PC-9 (cell line): ENCODE measurements around the gene CDH11. TPM values are rescaled to one million over a fixed set of nuclear protein-coding genes. Genes with fewer than 3 reads are reported as not detected.

Experiments
- BruUV-seq: library from RNA; stranded (reverse); fragments of 400-500 nt; replicated peaks from 2 replicates; lab custom pipeline; 2021; lab: Mats Ljungman, UMichigan
- CTCF ChIA-PET: fragments of 300-600 bp; sonication (Branson Sonifier 250); formaldehyde crosslinking; loops from one replicate; lab custom pipeline; 2022; ENCODE audit warnings: antibody characterized with exemption; lab: Charles Lee
- POLR2A ChIA-PET: fragments of 300-600 bp; sonication (Branson Sonifier 250); formaldehyde crosslinking; loops from one replicate; lab custom pipeline; 2022; ENCODE audit warnings: antibody characterized with exemption; ENCODE audit not compliant: unreplicated experiment; lab: Charles Lee
- DNase-seq, 2 experiments: peaks; one replicate each; pipeline versions ENCODE4 v3.0.0 to v3.0.0-alpha.2; 2015 to 2022; ENCODE audit warnings: mixed read lengths in 1 of 2
- H2AFZ ChIP-seq: fragments of 200-600 bp; sonication (generic); 2 replicates; pipeline ENCODE4 v1.8.1; 2017; ENCODE audit warnings: antibody characterized with exemption
- H3F3A ChIP-seq: fragments of 200-600 bp; sonication (generic); 2 replicates; pipeline ENCODE4 v1.8.1; 2017; ENCODE audit warnings: antibody characterized with exemption, mild to moderate bottlenecking, low read depth; ENCODE audit not compliant: insufficient read depth
- H3K27ac ChIP-seq: fragments of 200-600 bp; sonication (generic); 2 replicates; pipeline ENCODE4 v1.6.1; 2016; ENCODE audit warnings: mixed run types
- H3K27me3 ChIP-seq: fragments of 200-600 bp; sonication (generic); 2 replicates; pipeline ENCODE4 v1.6.1; 2016; ENCODE audit warnings: low read depth, mixed run types; ENCODE audit not compliant: insufficient read depth
- H3K36me3 ChIP-seq: fragments of 200-600 bp; sonication (generic); 2 replicates; pipeline ENCODE4 v1.6.1; 2016; ENCODE audit warnings: low read depth, mixed run types
- H3K4me1 ChIP-seq: fragments of 200-600 bp; sonication (generic); replicated peaks from 2 replicates; pipeline ENCODE4 v1.6.1; 2016; ENCODE audit warnings: mixed run types; ENCODE audit not compliant: insufficient read depth
- H3K4me2 ChIP-seq: fragments of 200-600 bp; sonication (generic); 2 replicates; pipeline ENCODE4 v1.6.1; 2017; ENCODE audit warnings: mixed run types
- H3K4me3 ChIP-seq: fragments of 200-600 bp; sonication (generic); 2 replicates; pipeline ENCODE4 v1.6.1; 2016; ENCODE audit warnings: mixed run types
- H3K79me2 ChIP-seq: fragments of 200-600 bp; sonication (generic); 2 replicates; pipeline ENCODE4 v1.6.1; 2017; ENCODE audit warnings: low read depth, mixed run types
- H3K9me2 ChIP-seq: fragments of 200-600 bp; sonication (generic); 2 replicates; pipeline ENCODE4 v1.8.1; 2017; ENCODE audit warnings: mild to moderate bottlenecking; ENCODE audit not compliant: insufficient read depth
- H3K9me3 ChIP-seq: fragments of 200-600 bp; sonication (generic); 2 replicates; pipeline ENCODE4 v1.8.1; 2016; ENCODE audit warnings: low read depth; ENCODE audit not compliant: insufficient read depth
- H4K20me1 ChIP-seq: fragments of 200-600 bp; sonication (generic); 2 replicates; pipeline ENCODE4 v1.8.1; 2017; ENCODE audit not compliant: insufficient read depth
- EZH2 ChIP-seq: fragments of 200-600 bp; sonication (generic); IDR thresholded peaks from 2 replicates; pipeline ENCODE4 v1.8.0; 2017; ENCODE audit warnings: antibody characterized with exemption, low read depth
- intact Hi-C: fragments of 100-400 bp; cut with micrococcal nuclease; formaldehyde crosslinking; loops from one replicate; pipeline ENCODE4 v1.10.0; 2022; ENCODE audit not compliant: unreplicated experiment
- total RNA-seq: library from RNA; stranded (reverse); gene quantifications from 2 replicates; pipeline ENCODE4 v1.2.3, GENCODE V29; 2021
- TF ChIP-seq, protein P1 (sequence below): fragments of 200-600 bp; sonication (generic); conservative IDR thresholded peaks from 2 replicates; pipeline ENCODE4 v1.6.1; 2017; ENCODE audit warnings: mixed run types, antibody characterized with exemption, mild to moderate bottlenecking, moderate library complexity

CDH11 gene
- total RNA-seq, 1 experiment from 2014 or later = not detected

DNA sequence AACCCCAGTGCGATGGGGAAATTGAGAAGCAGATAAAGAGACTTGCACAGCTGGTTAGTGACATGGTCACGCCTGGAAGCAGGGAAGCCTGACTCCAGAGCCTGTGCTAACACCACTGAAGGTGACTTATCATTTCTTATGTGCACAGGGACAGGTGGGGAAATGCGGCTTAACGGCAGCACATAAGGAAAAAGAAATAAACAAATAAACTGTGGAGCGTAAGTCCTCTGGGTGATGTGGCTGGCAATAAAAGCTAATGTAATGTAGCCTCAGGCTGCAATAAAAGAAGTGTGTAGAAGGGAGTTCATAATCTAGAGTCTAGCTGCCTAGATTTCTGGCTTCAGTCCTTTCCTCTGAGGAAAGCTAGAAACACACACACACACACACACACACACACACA, 10.6 kb downstream of the CDH11 start:
- Histone ChIP-seq H4K20me1 (no peaks in the 10 kb centered on the region), H3K4me1 (no peaks in the 10 kb centered on the region), H3K79me2 (no peaks in the 10 kb centered on the region), H3K27me3 (0 out of 2 replicates have a peak, but pooled peaks cover 5% of the 10 kb centered on the region), H3K36me3 (no peaks in the 10 kb centered on the region), H3K9me2 (no peaks in the 10 kb centered on the region), H3K4me2 (no peak overlapping the region), H3K9me3 (no peaks in the 10 kb centered on the region), H2AFZ (no peak overlapping the region), H3F3A (no peaks in the 10 kb centered on the region), H3K4me3 (no peak overlapping the region), H3K27ac (no peak overlapping the region)
- intact Hi-C loops = no loop called here
- POLR2A ChIA-PET = interaction anchor here (0.6 kb wide), 1 partner anchor 14 kb away, joined by 6 read pairs; no protein-coding TSS in a partner anchor
- no peak for DNase-seq
- CTCF ChIA-PET = no interaction called here
- TF ChIP-seq, protein P1, sequence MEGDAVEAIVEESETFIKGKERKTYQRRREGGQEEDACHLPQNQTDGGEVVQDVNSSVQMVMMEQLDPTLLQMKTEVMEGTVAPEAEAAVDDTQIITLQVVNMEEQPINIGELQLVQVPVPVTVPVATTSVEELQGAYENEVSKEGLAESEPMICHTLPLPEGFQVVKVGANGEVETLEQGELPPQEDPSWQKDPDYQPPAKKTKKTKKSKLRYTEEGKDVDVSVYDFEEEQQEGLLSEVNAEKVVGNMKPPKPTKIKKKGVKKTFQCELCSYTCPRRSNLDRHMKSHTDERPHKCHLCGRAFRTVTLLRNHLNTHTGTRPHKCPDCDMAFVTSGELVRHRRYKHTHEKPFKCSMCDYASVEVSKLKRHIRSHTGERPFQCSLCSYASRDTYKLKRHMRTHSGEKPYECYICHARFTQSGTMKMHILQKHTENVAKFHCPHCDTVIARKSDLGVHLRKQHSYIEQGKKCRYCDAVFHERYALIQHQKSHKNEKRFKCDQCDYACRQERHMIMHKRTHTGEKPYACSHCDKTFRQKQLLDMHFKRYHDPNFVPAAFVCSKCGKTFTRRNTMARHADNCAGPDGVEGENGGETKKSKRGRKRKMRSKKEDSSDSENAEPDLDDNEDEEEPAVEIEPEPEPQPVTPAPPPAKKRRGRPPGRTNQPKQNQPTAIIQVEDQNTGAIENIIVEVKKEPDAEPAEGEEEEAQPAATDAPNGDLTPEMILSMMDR = no peak
- TF ChIP-seq EZH2 = no peak
- BruUV-seq = no TSS peak

GRCh38 chr16:65106757-65107156, 15.1 kb downstream of the CDH11 start:
- TF ChIP-seq EZH2 = no peak
- TF ChIP-seq, protein P1 = no peak
- no peaks in the 10 kb centered on the region for H3K4me1 ChIP-seq
- H3K4me2 ChIP-seq = no peak overlapping the region
- POLR2A ChIA-PET = no interaction called here
- no peak overlapping the region for H2AFZ ChIP-seq
- intact Hi-C loops = no loop called here
- no peaks in the 10 kb centered on the region for H3K9me3 ChIP-seq
- no peaks in the 10 kb centered on the region for H3K36me3 ChIP-seq
- H3K4me3 ChIP-seq = no peak overlapping the region
- DNase-seq = no peak
- BruUV-seq = no TSS peak
- H3K79me2 ChIP-seq = no peaks in the 10 kb centered on the region
- H4K20me1 ChIP-seq = no peaks in the 10 kb centered on the region
- H3K27me3 ChIP-seq = no peaks in the 10 kb centered on the region
- CTCF ChIA-PET = no interaction called here
- H3F3A ChIP-seq = no peaks in the 10 kb centered on the region
- no peaks in the 10 kb centered on the region for H3K9me2 ChIP-seq
- no peak overlapping the region for H3K27ac ChIP-seq

DNA sequence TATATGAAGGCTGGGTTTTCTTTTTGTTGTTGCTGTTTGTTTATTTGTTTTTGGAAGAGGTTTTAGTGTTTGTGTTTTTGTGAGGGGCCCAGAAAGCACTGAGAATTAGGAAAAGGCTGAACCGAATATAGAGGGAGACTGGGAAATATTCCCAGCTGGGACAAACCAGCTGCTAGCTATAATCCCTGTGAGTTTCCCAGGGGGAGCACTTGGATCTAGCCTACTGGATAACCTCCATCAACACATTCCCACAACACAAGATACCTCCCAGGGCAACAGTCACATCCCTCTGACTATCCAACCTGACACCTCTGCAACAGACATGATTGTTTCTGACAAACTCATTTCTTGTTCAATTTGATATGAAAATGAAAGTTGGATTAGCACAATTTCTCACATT, 16.7 kb downstream of the CDH11 start:
- no peak overlapping the region for H2AFZ ChIP-seq
- H3F3A ChIP-seq = no peaks in the 10 kb centered on the region
- BruUV-seq = no TSS peak
- no peaks in the 10 kb centered on the region for H3K9me2 ChIP-seq
- H3K4me1 ChIP-seq = no peaks in the 10 kb centered on the region
- TF ChIP-seq EZH2 = no peak
- TF ChIP-seq, protein P1 = no peak
- H3K4me3 ChIP-seq = no peak overlapping the region
- no peaks in the 10 kb centered on the region for H3K36me3 ChIP-seq
- no peaks in the 10 kb centered on the region for H3K9me3 ChIP-seq
- H3K79me2 ChIP-seq = no peaks in the 10 kb centered on the region
- POLR2A ChIA-PET = interaction anchor here (0.7 kb wide), 1 partner anchor 360 kb away, joined by 6 read pairs; no protein-coding TSS in a partner anchor
- H3K27me3 ChIP-seq = no peaks in the 10 kb centered on the region
- DNase-seq = no peak
- H3K4me2 ChIP-seq = no peak overlapping the region
- H4K20me1 ChIP-seq = no peaks in the 10 kb centered on the region
- intact Hi-C loops = no loop called here
- no peak overlapping the region for H3K27ac ChIP-seq
- CTCF ChIA-PET = no interaction called here
